H1 (cell line): Measurements from ENCODE around the gene RNASEL. TPM values are rescaled to one million over a fixed set of nuclear protein-coding genes. Genes with fewer than 3 reads are reported as not detected.

ENCODE experiments used
- CTCF ChIA-PET: fragments of 300-600 bp; sonication (Branson Sonifier 250); formaldehyde crosslinking; loops from one replicate; lab custom pipeline; 2021; ENCODE audit not compliant: partially characterized antibody; lab: Charles Lee
- POLR2A ChIA-PET: fragments of 300-600 bp; sonication (Branson Sonifier 250); formaldehyde crosslinking; loops from one replicate; lab custom pipeline; 2021; ENCODE audit warnings: inconsistent platforms; ENCODE audit not compliant: partially characterized antibody; lab: Charles Lee
- DNase-seq, 2 experiments: peaks; one replicate each; pipeline versions ENCODE4 v3.0.0 to v3.0.0-alpha.2; 2010 to 2022; ENCODE audit warnings: low spot score in 2 of 2, low read depth in 1 of 2, mixed read lengths in 1 of 2
- FAIRE-seq: peaks from 2 replicates; lab custom pipeline; 2011; peaks lifted over from hg19 to GRCh38; lab: Jason Lieb, UNC
- H2AFZ ChIP-seq: 2 replicates; pipeline ENCODE4 v1.8.1; 2012; ENCODE audit warnings: low read length, inconsistent platforms
- H2AK5ac ChIP-seq: 2 replicates; pipeline ENCODE4 v1.6.1; 2013; ENCODE audit warnings: low read depth, low read length
- H2BK120ac ChIP-seq: replicated peaks from 2 replicates; pipeline ENCODE3; 2013; ENCODE audit warnings: low read depth, low read length, inconsistent platforms
- H2BK12ac ChIP-seq: 2 replicates; pipeline ENCODE4 v1.6.1; 2013; ENCODE audit warnings: low read depth, low read length
- H2BK15ac ChIP-seq: 2 replicates; pipeline ENCODE4 v1.6.1; 2013; ENCODE audit warnings: low read length
- H2BK20ac ChIP-seq: 2 replicates; pipeline ENCODE4 v1.6.1; 2013; ENCODE audit warnings: low read length
- H2BK5ac ChIP-seq: 2 replicates; pipeline ENCODE4 v1.6.1; 2013; ENCODE audit warnings: low read depth, low read length
- H3K14ac ChIP-seq: 2 replicates; pipeline ENCODE4 v1.6.1; 2013; ENCODE audit warnings: inconsistent platforms; ENCODE audit not compliant: insufficient read length
- H3K18ac ChIP-seq: 2 replicates; pipeline ENCODE4 v1.6.1; 2013; ENCODE audit warnings: low read length; ENCODE audit errors: extremely low read depth
- H3K23ac ChIP-seq: 2 replicates; pipeline ENCODE4 v1.6.1; 2013; ENCODE audit warnings: inconsistent platforms; ENCODE audit not compliant: insufficient read length
- H3K23me2 ChIP-seq: 2 replicates; pipeline ENCODE4 v1.6.1; 2013; ENCODE audit warnings: low read depth, low read length
- H3K27ac ChIP-seq: 2 replicates; pipeline ENCODE4 v1.6.1; 2011; ENCODE audit warnings: low read depth, low read length, inconsistent platforms
- H3K27me3 ChIP-seq, 4 experiments: replicated peaks in 1 of 4; 1 replicate in 1 of 4; 2 replicates in 3 of 4; pipeline versions ENCODE4 v1.6.1 to v1.8.1; 2011 to 2013; ENCODE audit warnings: low read length in 3 of 4, mild to moderate bottlenecking in 3 of 4, inconsistent platforms in 2 of 4, mixed read lengths in 2 of 4, moderate library complexity in 1 of 4; ENCODE audit not compliant: control insufficient read depth in 3 of 4, insufficient read depth in 3 of 4; ENCODE audit errors: extremely low read depth in 1 of 4
- H3K36me3 ChIP-seq, 4 experiments: 2 replicates each; pipeline versions ENCODE4 v1.6.1 to v1.8.1; 2011 to 2013; ENCODE audit warnings: mild to moderate bottlenecking in 4 of 4, low read length in 3 of 4, moderate library complexity in 2 of 4, control low read depth in 1 of 4, inconsistent platforms in 1 of 4; ENCODE audit not compliant: insufficient read depth in 4 of 4, control insufficient read depth in 2 of 4
- H3K4ac ChIP-seq: replicated peaks from 2 replicates; pipeline ENCODE3; 2013; ENCODE audit warnings: low read length, low read depth, mixed read lengths, inconsistent platforms; ENCODE audit not compliant: insufficient read length
- H3K4me1 ChIP-seq, 4 experiments: replicated peaks in 1 of 4; 1 replicate in 1 of 4; 2 replicates in 3 of 4; pipeline versions ENCODE4 v1.6.1 to v1.8.1; 2011 to 2013; ENCODE audit warnings: low read length in 3 of 4, inconsistent platforms in 2 of 4, mixed read lengths in 1 of 4; ENCODE audit not compliant: insufficient read depth in 4 of 4, control insufficient read depth in 3 of 4
- H3K4me2 ChIP-seq, 2 experiments: 2 replicates each; pipeline versions ENCODE4 v1.6.1 to v1.8.1; 2011 to 2013; ENCODE audit warnings: low read depth in 2 of 2, low read length in 2 of 2, control low read depth in 1 of 2, inconsistent platforms in 1 of 2, mild to moderate bottlenecking in 1 of 2; ENCODE audit not compliant: insufficient read depth in 1 of 2
- H3K4me3 ChIP-seq, 4 experiments: fragments of 200-600, 300-600 bp in 1 of 4; sonication (generic), shearing (Covaris generic), sonication (Bioruptor Twin) in 1 of 4; 2 replicates each; pipeline versions ENCODE4 v1.5.1 to v1.8.1; 2011 to 2016; ENCODE audit warnings: low read length in 4 of 4, low read depth in 3 of 4, control low read depth in 2 of 4, inconsistent platforms in 2 of 4, mild to moderate bottlenecking in 2 of 4, mixed read lengths in 1 of 4, moderate library complexity in 1 of 4; ENCODE audit not compliant: insufficient read depth in 2 of 4; ENCODE audit errors: extremely low read depth in 1 of 4
- H3K56ac ChIP-seq: replicated peaks from 2 replicates; pipeline ENCODE3; 2013; ENCODE audit warnings: low read depth, mild to moderate bottlenecking, mixed read lengths, low read length, inconsistent platforms; ENCODE audit not compliant: insufficient read length
- H3K79me1 ChIP-seq: 2 replicates; pipeline ENCODE4 v1.6.1; 2013; ENCODE audit warnings: low read depth, low read length, control low read depth
- H3K79me2 ChIP-seq, 2 experiments: 2 replicates each; pipeline versions ENCODE4 v1.6.1 to v1.8.1; 2012 to 2013; ENCODE audit warnings: low read length in 2 of 2, mild to moderate bottlenecking in 2 of 2, inconsistent platforms in 1 of 2; ENCODE audit not compliant: insufficient read depth in 2 of 2, control insufficient read depth in 1 of 2
- H3K9ac ChIP-seq, 4 experiments: replicated peaks in 1 of 4; 1 replicate in 1 of 4; 2 replicates in 3 of 4; pipeline versions ENCODE4 v1.6.1 to v1.8.1; 2011 to 2013; ENCODE audit warnings: low read depth in 3 of 4, low read length in 3 of 4, control low read depth in 2 of 4, mild to moderate bottlenecking in 2 of 4, moderate library complexity in 2 of 4, inconsistent platforms in 1 of 4; ENCODE audit errors: extremely low read depth in 1 of 4
- H3K9me3 ChIP-seq, 2 experiments: 2 replicates each; pipeline versions ENCODE4 v1.6.1 to v1.8.1; 2012 to 2013; ENCODE audit warnings: mild to moderate bottlenecking in 2 of 2, moderate library complexity in 2 of 2, control low read depth in 1 of 2, inconsistent platforms in 1 of 2, low read depth in 1 of 2, low read length in 1 of 2, mixed read lengths in 1 of 2; ENCODE audit not compliant: insufficient read depth in 2 of 2
- H4K20me1 ChIP-seq, 2 experiments: replicated peaks in 1 of 2; 2 replicates each; pipeline versions ENCODE3 to v1.8.1; 2011 to 2013; ENCODE audit warnings: inconsistent platforms in 2 of 2, low read length in 2 of 2, mild to moderate bottlenecking in 1 of 2; ENCODE audit not compliant: insufficient read depth in 2 of 2, control insufficient read depth in 1 of 2
- H4K5ac ChIP-seq: 2 replicates; pipeline ENCODE4 v1.6.1; 2013; ENCODE audit warnings: low read length, low read depth, mixed read lengths, inconsistent platforms; ENCODE audit not compliant: insufficient read length
- H4K8ac ChIP-seq: 2 replicates; pipeline ENCODE4 v1.8.0; 2013; ENCODE audit warnings: mild to moderate bottlenecking, moderate library complexity, low read length, inconsistent platforms; ENCODE audit not compliant: insufficient read depth; ENCODE audit errors: extremely low read depth
- H4K91ac ChIP-seq: replicated peaks from 2 replicates; pipeline ENCODE3; 2013; ENCODE audit warnings: low read length, mixed read lengths, inconsistent platforms; ENCODE audit not compliant: insufficient read length
- EGR1 ChIP-seq: IDR thresholded peaks from 2 replicates; pipeline ENCODE4 v1.6.1; 2011; ENCODE audit warnings: low read depth, low read length, borderline replicate concordance
- EZH2 ChIP-seq: fragments of 200-600 bp; sonication (generic); IDR thresholded peaks from 2 replicates; pipeline ENCODE4 v1.7.1; 2012; ENCODE audit warnings: low read depth, mild to moderate bottlenecking, moderate library complexity, low read length, inconsistent platforms; ENCODE audit not compliant: severe bottlenecking
- JUND ChIP-seq: IDR thresholded peaks from 2 replicates; pipeline ENCODE4 v1.6.1; 2011; ENCODE audit warnings: mild to moderate bottlenecking, improper control_type of control experiment, low read length
- MAFK ChIP-seq: IDR thresholded peaks from 2 replicates; pipeline ENCODE4 v1.6.1; 2012; ENCODE audit warnings: low read depth, mild to moderate bottlenecking, improper control_type of control experiment, low read length
- SIX5 ChIP-seq: IDR thresholded peaks from 2 replicates; pipeline ENCODE4 v1.6.1; 2011; ENCODE audit warnings: mild to moderate bottlenecking, low read depth, low read length
- TAF1 ChIP-seq: IDR thresholded peaks from 2 replicates; pipeline ENCODE4 v1.6.1; 2011; ENCODE audit warnings: mild to moderate bottlenecking, low read depth, low read length
- WGBS, 2 experiments: shearing (Covaris generic) in 1 of 2; methylation state at CpG; one replicate each; pipeline versions ENCODE4 v1.1.6 to v1.1.7; 2013 to 2015; ENCODE audit warnings: low lambda C conversion rate in 2 of 2, mixed read lengths in 2 of 2, inconsistent platforms in 1 of 2, low coverage in 1 of 2, missing lambda C conversion rate in 1 of 2; ENCODE audit not compliant: insufficient replicate concordance in 2 of 2, insufficient coverage in 1 of 2, insufficient read length in 1 of 2; ENCODE audit errors: extremely low coverage in 1 of 2, missing lambda C conversion rate in 1 of 2; 5-methylcytosine and 5-hydroxymethylcytosine counted together
- polyA plus RNA-seq, 7 experiments: library from polyadenylated mRNA; depleted of rRNA in 3 of 7; stranded (reverse) in 5 of 7; unstranded in 2 of 7; fragments of >200 nt in 5 of 7; fragments of 200-250 nt in 2 of 7; gene quantifications; 1 replicate in 5 of 7; 2 replicates in 1 of 7; 4 replicates in 1 of 7; pipeline versions ENCODE4 v1.2.1 to v1.2.3, GENCODE V29; 2011 to 2013; ENCODE audit warnings: missing spikeins in 2 of 7, mixed read lengths in 2 of 7
- total RNA-seq: library from RNA; stranded (reverse); fragmentation: NEBNext Ultra II Directional; extraction: Animal tissue kit (Norgen Biotek cat#: 25700); gene quantifications from 2 replicates; pipeline ENCODE4 v1.2.1, GENCODE V29; 2021

The RNASEL gene
- total and polyA plus RNA-seq, 2 of the 8 experiments (the other 6 are each of a cell fraction or from before 2014, with no cell fraction given) = 0.39 to 0.78 TPM

- no peak overlapping the region for H3K4ac ChIP-seq
- H3K56ac ChIP-seq = no peak overlapping the region
- H3K27me3 ChIP-seq = no peaks in the 10 kb centered on the region
- no peak overlapping the region for H2BK20ac ChIP-seq
- no peak overlapping the region for H4K5ac ChIP-seq
- no peak overlapping the region for H2AK5ac ChIP-seq
- H2BK12ac ChIP-seq = no peak overlapping the region
- WGBS, 2 experiments = 91% methylated on average over 6 of the region's 6 CpGs; no CpG with 5 or more reads in 1 of the 2 experiments
- H3K23ac ChIP-seq = no peak overlapping the region
- H3K14ac ChIP-seq = no peak overlapping the region
- no peaks in the 10 kb centered on the region for H3K79me1 ChIP-seq
- H3K4me1 ChIP-seq = no peaks in the 10 kb centered on the region
- no peak overlapping the region for H3K4me2 ChIP-seq
- no peak overlapping the region for H2BK15ac ChIP-seq
- H4K91ac ChIP-seq = no peak overlapping the region
- H2BK120ac ChIP-seq = no peak overlapping the region
- H3K27ac ChIP-seq = no peak overlapping the region
- no peak overlapping the region for H3K18ac ChIP-seq
- no peaks in the 10 kb centered on the region for H4K20me1 ChIP-seq
- H2BK5ac ChIP-seq = no peak overlapping the region
- no peaks in the 10 kb centered on the region for H3K36me3 ChIP-seq
- H3K4me3 ChIP-seq = no peak overlapping the region
- TF ChIP-seq MAFK (no peak), EZH2 (no peak), SIX5 (no peak), TAF1 (no peak), JUND (no peak), EGR1 (no peak)
- no peak for FAIRE-seq
- no peaks in the 10 kb centered on the region for H3K79me2 ChIP-seq
- H2AFZ ChIP-seq = no peak overlapping the region
- no peaks in the 10 kb centered on the region; a peak in 1 of 4 replicates for H3K9me3 ChIP-seq
- no peaks in the 10 kb centered on the region for H3K23me2 ChIP-seq
- ChIA-PET POLR2A (no interaction called here), CTCF (interaction anchor here (1.7 kb wide), 1 partner anchor 86 kb away, joined by 4 read pairs; no protein-coding TSS in a partner anchor)
- H3K9ac ChIP-seq = no peak overlapping the region
- H4K8ac ChIP-seq = no peak overlapping the region
- DNase-seq = no peak
Observed at GRCh38 chr1:182569939-182570610, 19.0 kb downstream of the RNASEL start.
